ENCODE results near the gene PIF1.
A peak's percentile ranks its signal among the peaks of the same experiment; 100 is the strongest.
"Not testable (repeated sequence)": the region's sequence is repeated elsewhere in the genome, so short reads cannot be mapped to it uniquely, and the experiment has no call there.

PIF1 gene

DNA sequence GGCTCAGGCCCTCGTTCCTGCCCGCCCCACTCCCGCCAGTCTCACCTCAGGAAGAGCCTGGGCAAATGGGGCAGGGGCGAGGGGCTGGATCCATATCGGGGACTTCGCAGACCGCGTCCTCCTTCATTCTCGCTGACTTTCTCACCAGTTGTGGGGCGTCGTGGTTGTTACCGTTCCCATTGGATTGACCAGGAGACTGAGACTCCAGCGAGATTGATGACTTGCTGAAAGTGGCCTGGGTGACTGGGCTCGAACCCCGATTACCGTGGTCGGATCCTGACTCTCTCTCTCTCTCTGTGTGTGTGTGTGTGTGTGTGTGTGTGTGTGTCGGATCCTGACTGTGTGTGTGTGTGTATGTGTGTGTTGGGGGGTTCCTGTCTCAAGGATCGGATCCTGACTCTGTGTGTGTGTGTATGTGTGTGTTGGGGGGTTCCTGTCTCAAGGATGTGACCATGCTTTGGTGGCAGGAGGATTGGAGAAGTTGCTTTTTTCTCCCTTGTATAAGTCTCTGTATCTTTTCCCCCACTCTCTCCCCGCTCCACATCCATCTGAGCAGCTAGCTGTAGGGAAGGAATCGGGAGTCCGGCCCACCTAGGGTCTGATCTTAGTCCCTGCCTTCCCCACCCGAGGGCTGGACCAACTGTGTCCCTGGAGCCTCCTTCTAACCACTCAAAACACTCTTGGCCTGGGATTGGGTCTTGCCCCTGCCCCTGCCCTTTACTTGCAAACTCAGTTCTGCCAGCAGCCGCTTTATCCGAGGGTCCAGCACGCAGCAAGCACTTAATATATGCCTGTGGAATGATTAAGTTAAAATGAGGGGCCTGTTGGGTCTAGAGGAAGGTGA is 16.9 kb upstream of the PIF1 start:
- H3K27me3 ChIP-seq (ENCODE audit: low read depth): no peaks in the 10 kb centered on the region
- H3K4me3 ChIP-seq: peak overlapping the region; percentile 60
- in situ Hi-C loops (cut with MboI; ENCODE audit: low sequenced_read_pairs): no loop called here
- peaks cover 4% of the 10 kb centered on the region for H3K36me3 ChIP-seq (replicated peaks)
- H3K4me1 ChIP-seq: peaks cover 12% of the 10 kb centered on the region
- DNase-seq (ENCODE audit: low spot score in 2 of 2): peak in 1 of 2 experiments; percentile 58
- H3K9me3 ChIP-seq: no peaks in the 10 kb centered on the region

- DNase-seq (ENCODE audit: low spot score in 2 of 2): peak; percentile 100
- in situ Hi-C loops (cut with MboI; ENCODE audit: low sequenced_read_pairs): no loop called here
- Histone ChIP-seq H3K36me3 (replicated peaks) (no peaks in the 10 kb centered on the region; the same call in none of the 2 replicates), H3K27me3 (ENCODE audit: low read depth) (no peaks in the 10 kb centered on the region), H3K4me3 (peak within 1 kb of the TSS; percentile 60), H3K4me1 (peaks cover 12% of the 10 kb centered on the region), H3K9me3 (no peaks in the 10 kb centered on the region)
Observed at GRCh38 chr15:64841344-64842095, 16.1 kb upstream of the PIF1 start, which contains the start of gene PLEKHO2. PLEKHO2 (plus strand) TSS chr15:64841915; CDS start chr15:64842017, 102 bp downstream.

GRCh38 chr15:64841060-64841343 is 15.6 kb upstream of the PIF1 start:
- in situ Hi-C loops (cut with MboI; ENCODE audit: low sequenced_read_pairs): no loop called here
- peak overlapping the region; percentile 60 for H3K4me3 ChIP-seq
- H3K27me3 ChIP-seq (ENCODE audit: low read depth): no peaks in the 10 kb centered on the region
- DNase-seq (ENCODE audit: low spot score in 2 of 2): no peak
- no peaks in the 10 kb centered on the region for H3K9me3 ChIP-seq
- H3K4me1 ChIP-seq: peaks cover 15% of the 10 kb centered on the region
- H3K36me3 ChIP-seq (replicated peaks): no peaks in the 10 kb centered on the region; the same call in 1 of the 2 replicates

- Histone ChIP-seq H3K4me1 (peaks cover 14% of the 10 kb centered on the region), H3K9me3 (no peaks in the 10 kb centered on the region), H3K27me3 (ENCODE audit: low read depth) (no peaks in the 10 kb centered on the region), H3K36me3 (replicated peaks) (no peaks in the 10 kb centered on the region; the same call in 1 of the 2 replicates), H3K4me3 (no peak overlapping the region)
- no peak for DNase-seq (ENCODE audit: low spot score in 2 of 2)
- in situ Hi-C loops (cut with MboI; ENCODE audit: low sequenced_read_pairs): no loop called here
Observed at GRCh38 chr15:64837502-64837901, 12.1 kb upstream of the PIF1 start.

- no peak for DNase-seq (ENCODE audit: low spot score in 2 of 2)
- Histone ChIP-seq H3K27me3 (ENCODE audit: low read depth) (no peaks in the 10 kb centered on the region), H3K9me3 (no peaks in the 10 kb centered on the region), H3K4me3 (peak overlapping the region; percentile 3), H3K36me3 (replicated peaks) (no peaks in the 10 kb centered on the region; the same call in 1 of the 2 replicates), H3K4me1 (peaks cover 12% of the 10 kb centered on the region)
- in situ Hi-C loops (cut with MboI; ENCODE audit: low sequenced_read_pairs): no loop called here
Observed at GRCh38 chr15:64836023-64836536, 10.6 kb upstream of the PIF1 start.

DNA sequence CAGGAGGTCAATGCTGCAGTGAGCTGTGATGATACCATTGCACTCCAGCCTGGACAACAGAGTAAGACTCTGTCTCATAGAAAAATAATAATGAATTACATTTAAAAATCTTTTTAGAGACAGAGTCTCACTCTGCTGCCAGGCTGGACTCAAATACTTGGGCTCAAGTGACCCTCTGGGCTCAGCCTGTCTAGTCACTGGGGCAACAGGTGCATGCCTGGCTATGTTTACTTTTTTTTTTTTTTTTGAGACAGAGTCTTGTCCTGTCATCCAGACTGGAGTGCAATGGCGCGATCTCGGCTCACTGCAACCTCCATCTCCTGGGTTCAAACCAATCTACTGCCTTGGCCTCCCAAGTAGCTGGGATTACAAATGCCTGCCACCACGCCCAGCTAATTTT is 8.2 kb upstream of the PIF1 start:
- in situ Hi-C loops (cut with MboI; ENCODE audit: low sequenced_read_pairs): no loop called here
- Histone ChIP-seq H3K4me1 (peaks cover 8% of the 10 kb centered on the region), H3K27me3 (ENCODE audit: low read depth) (no peaks in the 10 kb centered on the region), H3K4me3 (no peak overlapping the region), H3K9me3 (no peaks in the 10 kb centered on the region), H3K36me3 (replicated peaks) (no peaks in the 10 kb centered on the region)
- DNase-seq (ENCODE audit: low spot score in 2 of 2): no peak

GRCh38 chr15:64828985-64829384 is 3.5 kb upstream of the PIF1 start:
- peaks cover 19% of the 10 kb centered on the region for H3K4me1 ChIP-seq
- no peak overlapping the region for H3K4me3 ChIP-seq
- no peak for DNase-seq (ENCODE audit: low spot score in 2 of 2)
- H3K9me3 ChIP-seq: no peaks in the 10 kb centered on the region; the same call in 1 of the 2 replicates
- in situ Hi-C loops (cut with MboI; ENCODE audit: low sequenced_read_pairs): no loop called here
- no peaks in the 10 kb centered on the region for H3K27me3 ChIP-seq (ENCODE audit: low read depth)
- H3K36me3 ChIP-seq (replicated peaks): peaks cover 3% of the 10 kb centered on the region; the same call in 1 of the 2 replicates

GRCh38 chr15:64824929-64825430 is 467 bp downstream of the PIF1 start:
- DNase-seq (ENCODE audit: low spot score in 2 of 2): peak in 1 of 2 experiments; percentile 42
- Histone ChIP-seq H3K4me3 (peak overlapping the region; percentile 68), H3K36me3 (replicated peaks) (peaks cover 39% of the 10 kb centered on the region), H3K9me3 (no peaks in the 10 kb centered on the region; the same call in 1 of the 2 replicates), H3K27me3 (ENCODE audit: low read depth) (no peaks in the 10 kb centered on the region), H3K4me1 (peaks cover 19% of the 10 kb centered on the region)
- in situ Hi-C loops (cut with MboI; ENCODE audit: low sequenced_read_pairs): no loop called here

DNA sequence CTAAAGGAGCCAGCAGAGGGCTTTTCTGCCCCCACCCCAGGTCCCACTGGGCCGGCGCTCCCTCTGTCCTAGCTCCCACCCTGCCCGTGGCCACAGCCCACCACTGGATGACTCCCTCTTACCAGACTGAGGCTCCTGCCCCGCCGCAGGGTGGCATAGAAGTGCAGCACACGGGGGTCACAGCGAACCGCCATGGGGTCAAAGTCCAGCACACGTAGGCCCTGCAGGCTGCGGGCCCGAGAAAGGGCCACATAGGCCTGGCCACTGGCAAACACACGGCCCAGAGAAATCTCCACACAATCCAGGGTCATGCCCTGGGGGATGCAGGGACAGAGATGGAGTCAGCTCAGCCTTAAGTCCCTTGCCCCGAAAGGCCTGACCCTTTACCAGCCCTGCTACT is 9.0 kb downstream of the PIF1 start:
- in situ Hi-C loops (cut with MboI; ENCODE audit: low sequenced_read_pairs): no loop called here
- Histone ChIP-seq H3K27me3 (ENCODE audit: low read depth) (no peaks in the 10 kb centered on the region), H3K4me3 (no peak overlapping the region), H3K36me3 (replicated peaks) (peaks cover 60% of the 10 kb centered on the region), H3K9me3 (no peaks in the 10 kb centered on the region), H3K4me1 (no peaks in the 10 kb centered on the region)
- DNase-seq (ENCODE audit: low spot score in 2 of 2): no peak

DNA sequence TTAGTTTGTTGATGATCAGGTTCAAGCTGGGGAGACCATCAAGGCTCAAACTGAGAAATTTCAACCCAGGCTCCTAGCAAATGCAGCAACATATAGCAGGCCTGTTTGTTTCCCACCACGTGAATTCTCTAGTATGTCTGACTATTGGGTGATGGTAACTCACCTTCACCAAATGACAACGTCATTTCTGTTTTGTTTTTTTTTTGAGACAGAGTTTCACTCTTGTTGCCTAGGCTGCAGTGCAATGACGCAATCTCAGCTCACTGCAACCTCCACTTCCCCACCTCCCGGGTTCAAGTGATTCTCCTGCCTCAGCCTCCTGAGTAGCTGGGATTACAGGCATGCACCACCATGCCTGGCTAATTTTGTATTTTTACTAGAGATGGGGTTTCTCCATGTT is 10.5 kb downstream of the PIF1 start:
- not testable (repeated sequence) for DNase-seq (ENCODE audit: low spot score in 2 of 2); H3K4me1 ChIP-seq; H3K4me3 ChIP-seq; H3K27me3 ChIP-seq (ENCODE audit: low read depth); H3K9me3 ChIP-seq
- H3K36me3 ChIP-seq (replicated peaks): peaks cover 47% of the 10 kb centered on the region
- in situ Hi-C loops (cut with MboI; ENCODE audit: low sequenced_read_pairs): loop anchor here (5.0 kb wide), 1 partner anchor 83 kb away; no protein-coding TSS in a partner anchor

DNA sequence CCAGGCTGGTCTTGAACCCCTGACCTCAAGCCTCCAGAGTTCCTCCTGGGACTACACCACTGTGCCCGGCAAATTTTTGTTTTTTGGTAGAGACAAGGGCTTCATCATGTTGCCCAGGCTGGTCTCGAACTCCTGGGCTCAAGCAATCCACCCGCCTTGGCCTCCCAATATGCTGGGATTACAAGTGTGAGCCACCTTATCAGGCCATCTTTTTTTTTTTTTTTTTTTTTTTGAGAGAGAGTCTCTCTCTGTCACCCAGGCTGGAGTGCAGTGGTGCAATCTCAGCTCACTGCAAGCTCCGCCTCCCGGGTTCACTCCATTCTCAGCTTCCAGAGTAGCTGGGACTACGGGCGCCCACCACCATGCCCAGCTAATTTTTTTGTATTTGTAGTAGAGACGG is 11.2 kb downstream of the PIF1 start:
- in situ Hi-C loops (cut with MboI; ENCODE audit: low sequenced_read_pairs): loop anchor here (5.0 kb wide), 1 partner anchor 82 kb away; no protein-coding TSS in a partner anchor
- not testable (repeated sequence) for DNase-seq (ENCODE audit: low spot score in 2 of 2); H3K4me1 ChIP-seq; H3K4me3 ChIP-seq; H3K9me3 ChIP-seq; H3K27me3 ChIP-seq (ENCODE audit: low read depth)
- H3K36me3 ChIP-seq (replicated peaks): peaks cover 40% of the 10 kb centered on the region

GRCh38 chr15:64813075-64813474 is 12.4 kb downstream of the PIF1 start:
- H3K4me3 ChIP-seq: no peak overlapping the region
- in situ Hi-C loops (cut with MboI; ENCODE audit: low sequenced_read_pairs): loop anchor here (5.0 kb wide), 1 partner anchor 81 kb away; no protein-coding TSS in a partner anchor
- H3K4me1 ChIP-seq: no peaks in the 10 kb centered on the region
- peak in 1 of 2 experiments; percentile 63 for DNase-seq (ENCODE audit: low spot score in 2 of 2)
- H3K9me3 ChIP-seq: no peaks in the 10 kb centered on the region
- no peaks in the 10 kb centered on the region for H3K27me3 ChIP-seq (ENCODE audit: low read depth)
- H3K36me3 ChIP-seq (replicated peaks): peaks cover 28% of the 10 kb centered on the region

DNA sequence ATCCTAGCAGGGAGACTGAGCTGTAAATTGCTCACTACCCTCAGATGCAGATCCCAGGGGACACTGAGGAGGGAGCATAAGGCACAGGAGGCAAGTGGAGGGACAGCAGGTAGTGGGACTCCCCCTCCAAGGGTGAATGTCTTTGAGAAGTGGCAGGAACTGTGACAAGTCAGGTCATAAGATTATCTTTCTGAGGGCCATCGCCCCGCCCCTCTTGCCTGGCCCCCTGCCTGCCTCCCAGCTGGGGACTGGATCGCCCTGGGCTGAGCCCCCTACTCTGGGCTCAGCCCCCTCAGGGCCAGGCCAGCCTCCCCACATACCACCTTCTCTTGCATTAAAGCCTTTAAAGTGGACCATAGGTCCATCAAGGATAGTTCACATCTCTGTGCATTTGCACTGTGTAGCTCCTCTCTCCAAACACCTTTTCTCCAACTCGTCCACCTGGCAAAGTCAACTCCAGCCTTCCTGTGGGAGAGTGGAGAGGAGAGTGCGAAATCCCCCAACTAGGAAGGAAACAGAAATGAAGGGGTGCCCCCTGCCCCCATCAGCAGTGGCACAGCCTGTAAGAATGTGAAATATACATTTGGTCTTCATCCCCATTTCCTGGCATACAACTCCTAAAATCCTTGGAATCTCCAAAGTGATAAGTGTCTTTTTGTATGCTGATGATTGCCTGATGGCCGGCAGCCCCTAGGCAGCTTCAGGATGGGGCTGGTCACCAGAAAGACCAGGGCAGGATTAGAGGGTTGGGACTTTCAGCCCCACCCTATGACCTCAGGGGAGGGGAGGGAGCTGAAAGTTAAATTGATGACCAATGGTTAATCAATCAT is 14.7 kb downstream of the PIF1 start:
- H3K4me1 ChIP-seq: no peaks in the 10 kb centered on the region
- no peak for DNase-seq (ENCODE audit: low spot score in 2 of 2)
- in situ Hi-C loops (cut with MboI; ENCODE audit: low sequenced_read_pairs): loop anchor here (5.0 kb wide), 1 partner anchor 78 kb away; no protein-coding TSS in a partner anchor
- peaks cover 4% of the 10 kb centered on the region for H3K36me3 ChIP-seq (replicated peaks)
- no peak overlapping the region for H3K4me3 ChIP-seq
- H3K27me3 ChIP-seq (ENCODE audit: low read depth): no peaks in the 10 kb centered on the region
- no peaks in the 10 kb centered on the region for H3K9me3 ChIP-seq
